GM12873 (cell line): Measurements from ENCODE around the gene FANCC.

ENCODE experiments used
- CTCF ChIP-seq: IDR thresholded peaks from 2 replicates; pipeline ENCODE4 v1.5.1; 2012; ENCODE audit warnings: low read depth, mild to moderate bottlenecking, moderate library complexity, low read length, control low read depth; ENCODE audit not compliant: insufficient read depth; ENCODE audit errors: missing control alignments

The FANCC gene

GRCh38 chr9:95049761-95050160, 267.7 kb downstream of the FANCC start:
- no peak for TF ChIP-seq CTCF
